Tibial artery (tissue), 4 donors: ENCODE measurements around the gene AXL.

Source experiments
- DNase-seq, 2 donors: peaks; one replicate each; pipeline ENCODE4 v3.0.0-alpha.2; 2019
- H3K27ac ChIP-seq, 2 donors: fragments of 200-600 bp; sonication (generic) in 1 of 2; 1 replicate in 1 of 2; 2 replicates in 1 of 2; pipeline ENCODE4 v1.5.1; 2018 to 2019; ENCODE audit warnings: mild to moderate bottlenecking in 1 of 2
- H3K27me3 ChIP-seq, 2 donors: fragments of 200-600 bp; sonication (generic) in 1 of 2; one replicate each; pipeline versions ENCODE4 v1.5.1 to v1.6.0; 2016 to 2019
- H3K36me3 ChIP-seq, 3 donors: fragments of 200-600 bp; sonication (generic) in 2 of 3; one replicate each; pipeline ENCODE4 v1.5.1; 2016 to 2019; ENCODE audit warnings: mild to moderate bottlenecking in 2 of 3
- H3K4me1 ChIP-seq, 4 donors: fragments of 200-600 bp; sonication (generic) in 2 of 4; 1 replicate in 3 of 4; 2 replicates in 1 of 4; pipeline ENCODE4 v1.5.1; 2016 to 2019
- H3K4me3 ChIP-seq, 2 donors: fragments of 200-600 bp; sonication (generic) in 1 of 2; 1 replicate in 1 of 2; 2 replicates in 1 of 2; pipeline ENCODE4 v1.5.1; 2018 to 2019; ENCODE audit warnings: mild to moderate bottlenecking in 2 of 2
- H3K9me3 ChIP-seq, 3 donors: fragments of 200-600 bp; sonication (generic) in 1 of 3; one replicate each; pipeline ENCODE4 v1.5.1; 2016 to 2019
- CTCF ChIP-seq, 2 experiments: fragments of 200-600 bp in 1 of 2; fragments of 450-650 bp in 1 of 2; IDR thresholded peaks; one replicate each; pipeline ENCODE4 v1.5.1; 2017 to 2019; ENCODE audit warnings: antibody characterized with exemption in 2 of 2, mild to moderate bottlenecking in 1 of 2, moderate library complexity in 1 of 2
- intact Hi-C: fragments of 100-400 bp; cut with DNase I; formaldehyde crosslinking; loops from one replicate; pipeline ENCODE4 v1.15.0; 2023; ENCODE audit warnings: low total_unique reads

AXL gene

GRCh38 chr19:41309180-41310032 is 90.4 kb downstream of the AXL start:
- H3K36me3 ChIP-seq = peaks cover 29 to 58% (median 50%) of the 10 kb centered on the region in 3 donors
- TF ChIP-seq CTCF (IDR thresholded peaks at IDR 0.05) = no peak
- H3K27ac ChIP-seq = peak overlapping the region; percentile 88 to 91
- peak overlapping the region; percentile 69 to 70 for H3K4me3 ChIP-seq
- intact Hi-C loops = loop anchor here (2.0 to 5.0 kb wide), 3 partner anchors 43 to 105 kb away; partner anchors contain the start of genes HNRNPUL1 and TGFB1
- no peaks in the 10 kb centered on the region for H3K9me3 ChIP-seq
- DNase-seq = peak in 1 of 2 donors; percentile 33
- H3K4me1 ChIP-seq = peaks cover 4 to 40% (median 32%) of the 10 kb centered on the region in 4 donors
- H3K27me3 ChIP-seq = no peaks in the 10 kb centered on the region

GRCh38 chr19:41310033-41310831 is 91.2 kb downstream of the AXL start, which contains the start of gene CCDC97:
Gene CCDC97, plus strand, starts transcription at chr19:41310172. Its CDS starts 139 bp downstream, at chr19:41310311.
- Histone ChIP-seq H3K27ac (peak within 1 kb of the TSS; percentile 88 to 91), H3K4me3 (peak within 1 kb of the TSS; percentile 69 to 70), H3K4me1 (peaks cover 4 to 40% (median 32%) of the 10 kb centered on the region in 4 donors), H3K36me3 (peaks cover 21 to 55% (median 41%) of the 10 kb centered on the region in 3 donors), H3K27me3 (no peaks in the 10 kb centered on the region), H3K9me3 (no peaks in the 10 kb centered on the region)
- DNase-seq = peak; percentile 77 to 92
- peak in 1 of 2 experiments; percentile 15 for TF ChIP-seq CTCF (IDR thresholded peaks at IDR 0.05)
- intact Hi-C loops = loop anchor here (5.0 kb wide), 1 partner anchor 42 kb away; the partner anchor contains the start of gene TGFB1

GRCh38 chr19:41311072-41311471 is 92.0 kb downstream of the AXL start:
- H3K4me3 ChIP-seq = peak overlapping the region; percentile 69 to 70
- TF ChIP-seq CTCF (IDR thresholded peaks at IDR 0.05) = no peak
- no peak for DNase-seq
- intact Hi-C loops = loop anchor here (5.0 kb wide), 1 partner anchor 41 kb away; the partner anchor contains the start of gene TGFB1
- H3K9me3 ChIP-seq = no peaks in the 10 kb centered on the region
- H3K27ac ChIP-seq = peak overlapping the region; percentile 88 to 91
- peaks cover 17 to 55% (median 37%) of the 10 kb centered on the region in 3 donors for H3K36me3 ChIP-seq
- H3K27me3 ChIP-seq = no peaks in the 10 kb centered on the region
- peaks cover 4 to 40% (median 32%) of the 10 kb centered on the region in 4 donors for H3K4me1 ChIP-seq
